Stimulated activated CD8-positive, alpha-beta memory T cell treated with anti-CD3 and anti-CD28 coated beads, Interleukin-7, amount 100 ng/mL, for 4 hours (primary cell): ENCODE results near the gene KIF13A.
"Not testable (repeated sequence)": the region's sequence is repeated elsewhere in the genome, so short reads cannot be mapped to it uniquely, and the experiment has no call there.

Experiments
- DNase-seq, 2 donors: peaks; one replicate each; pipeline ENCODE4 v3.0.0-alpha.2; 2020; ENCODE audit warnings: low read depth in 2 of 2

Gene KIF13A

GRCh38 chr6:17998442-17998841 is 11.0 kb upstream of the KIF13A start:
- no peak for DNase-seq

- DNase-seq, result no peak
Measured at GRCh38 chr6:17998003-17998402, 10.6 kb upstream of the KIF13A start.

GRCh38 chr6:17995414-17995813 is 8.0 kb upstream of the KIF13A start:
- no peak for DNase-seq

- DNase-seq, result no peak
Measured at GRCh38 chr6:17994019-17994418, 6.6 kb upstream of the KIF13A start.

- DNase-seq, result no peak
Measured at GRCh38 chr6:17988422-17988944, 1.0 kb upstream of the KIF13A start.

- peak in 1 of 2 donors; percentile 23 for DNase-seq
Measured at GRCh38 chr6:17987697-17988421, 424 bp upstream of the KIF13A start.

GRCh38 chr6:17986656-17987446 is 584 bp downstream of the KIF13A start:
- no peak for DNase-seq

- no peak for DNase-seq
Measured at GRCh38 chr6:17985934-17986655, 1.3 kb downstream of the KIF13A start.

GRCh38 chr6:17984812-17985670 is 2.4 kb downstream of the KIF13A start:
- no peak for DNase-seq

GRCh38 chr6:17984399-17984798 is 3.0 kb downstream of the KIF13A start:
- no peak for DNase-seq

- no peak for DNase-seq
Measured at GRCh38 chr6:17983730-17984129, 3.7 kb downstream of the KIF13A start.

GRCh38 chr6:17980329-17980728 is 7.1 kb downstream of the KIF13A start:
- DNase-seq, result no peak

GRCh38 chr6:17979479-17979878 is 8.0 kb downstream of the KIF13A start:
- no peak for DNase-seq

GRCh38 chr6:17976258-17976657 is 11.2 kb downstream of the KIF13A start:
- not testable (repeated sequence) for DNase-seq

GRCh38 chr6:17974570-17975368 is 12.7 kb downstream of the KIF13A start:
- DNase-seq, result no peak

GRCh38 chr6:17972978-17973622 is 14.3 kb downstream of the KIF13A start:
- no peak for DNase-seq

GRCh38 chr6:17972074-17972952 is 15.1 kb downstream of the KIF13A start:
- DNase-seq, result no peak

GRCh38 chr6:17971128-17972073 is 16.0 kb downstream of the KIF13A start:
- no peak for DNase-seq
